Measurements from ENCODE around the gene DNAH1.
"Not testable (repeated sequence)": the region's sequence is repeated elsewhere in the genome, so short reads cannot be mapped to it uniquely, and the experiment has no call there.

DNAH1 gene

DNA sequence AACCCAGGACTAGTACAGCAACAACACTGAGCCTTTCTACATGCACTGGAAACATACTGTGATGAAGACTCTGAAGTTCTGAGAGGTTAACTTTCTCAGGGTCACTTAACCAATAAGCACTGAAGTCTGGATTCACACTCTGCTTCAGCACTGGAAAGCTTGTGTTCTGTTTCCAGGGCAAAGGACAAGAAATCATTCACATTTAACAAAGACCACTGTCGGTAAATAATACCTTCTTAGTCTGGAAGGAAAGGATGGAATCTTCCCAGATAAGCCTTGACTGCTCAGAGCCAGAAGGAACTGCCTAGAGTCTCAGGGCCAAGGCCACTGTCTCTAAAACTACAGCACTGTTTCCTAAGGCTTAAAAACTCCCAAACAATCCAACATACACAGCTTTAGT, 32.8 kb upstream of the DNAH1 start:
- H3K4me3 ChIP-seq (ENCODE audit: low read length) = no peak overlapping the region

GRCh38 chr3:52284051-52284450, 32.1 kb upstream of the DNAH1 start:
- DNase-seq (ENCODE audit: low read depth) = not testable (repeated sequence)

More for the DNA sequence above, 32.8 kb upstream of the DNAH1 start:
- no peak for TF ChIP-seq CTCF (conservative IDR thresholded peaks at IDR 0.05; ENCODE audit: low read depth, low read length)
- DNase-seq (ENCODE audit: low read depth) = no peak

DNA sequence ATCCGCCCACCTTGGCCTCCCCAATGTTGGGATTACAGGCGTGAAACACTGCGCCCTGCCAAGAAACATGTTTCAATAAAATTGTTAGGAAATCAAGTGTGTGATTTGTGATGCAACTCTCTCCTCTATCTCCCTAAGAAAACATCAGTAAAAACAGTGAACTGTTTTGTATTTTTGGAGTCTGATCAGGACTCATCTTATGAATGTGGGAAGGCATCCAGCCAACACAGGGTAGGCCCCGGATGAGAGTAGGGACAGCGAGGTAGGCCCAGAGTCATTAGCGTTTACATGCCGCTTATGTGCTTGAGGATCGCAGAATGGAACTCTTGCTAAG, 29.4 kb upstream of the DNAH1 start:
- peak overlapping the region; percentile 95 for H3K4me3 ChIP-seq (ENCODE audit: low read length)
- no peak for TF ChIP-seq CTCF (conservative IDR thresholded peaks at IDR 0.05; ENCODE audit: low read depth, low read length)
- no peak for DNase-seq (ENCODE audit: low read depth)

More at GRCh38 chr3:52284051-52284450, 32.1 kb upstream of the DNAH1 start:
- H3K4me3 ChIP-seq (ENCODE audit: low read length) = not testable (repeated sequence)

- peak overlapping the region; percentile 95 for H3K4me3 ChIP-seq (ENCODE audit: low read length)
- DNase-seq (ENCODE audit: low read depth) = no peak
- no peak for TF ChIP-seq CTCF (conservative IDR thresholded peaks at IDR 0.05; ENCODE audit: low read depth, low read length)
Measured at GRCh38 chr3:52288674-52289073, 27.4 kb upstream of the DNAH1 start.

- H3K4me3 ChIP-seq (ENCODE audit: low read length) = no peak overlapping the region
- TF ChIP-seq CTCF (conservative IDR thresholded peaks at IDR 0.05; ENCODE audit: low read depth, low read length) = no peak
- no peak for DNase-seq (ENCODE audit: low read depth)
Measured at GRCh38 chr3:52289338-52289746, 26.8 kb upstream of the DNAH1 start.

- H3K4me3 ChIP-seq (ENCODE audit: low read length) = no peak overlapping the region
- no peak for TF ChIP-seq CTCF (conservative IDR thresholded peaks at IDR 0.05; ENCODE audit: low read depth, low read length)
- DNase-seq (ENCODE audit: low read depth) = no peak
Measured at GRCh38 chr3:52289747-52290595, 26.1 kb upstream of the DNAH1 start.

- no peak overlapping the region for H3K4me3 ChIP-seq (ENCODE audit: low read length)
- no peak for TF ChIP-seq CTCF (conservative IDR thresholded peaks at IDR 0.05; ENCODE audit: low read depth, low read length)
- DNase-seq (ENCODE audit: low read depth) = no peak
Measured at GRCh38 chr3:52290596-52291507, 25.3 kb upstream of the DNAH1 start.

Measured in retinal pigment epithelial cell (primary cell).